T47D (cell line): Measurements from ENCODE around the gene VPS39.

Source experiments
- DNase-seq, 2 experiments: peaks; one replicate each; pipeline versions ENCODE4 v3.0.0 to v3.0.0-alpha.2; 2011 to 2012; ENCODE audit warnings: low read depth in 1 of 2, low spot score in 1 of 2
- JUND ChIP-seq: IDR thresholded peaks from 2 replicates; pipeline ENCODE4 v1.6.1; 2012; ENCODE audit warnings: low read depth
- in situ Hi-C: cut with HindIII; loops from 2 replicates; pipeline ENCODE4 v1.10.0; 2016; ENCODE audit warnings: low sequenced_read_pairs, low pct_unique_long_range_greater_than_20kb

Gene VPS39

DNA sequence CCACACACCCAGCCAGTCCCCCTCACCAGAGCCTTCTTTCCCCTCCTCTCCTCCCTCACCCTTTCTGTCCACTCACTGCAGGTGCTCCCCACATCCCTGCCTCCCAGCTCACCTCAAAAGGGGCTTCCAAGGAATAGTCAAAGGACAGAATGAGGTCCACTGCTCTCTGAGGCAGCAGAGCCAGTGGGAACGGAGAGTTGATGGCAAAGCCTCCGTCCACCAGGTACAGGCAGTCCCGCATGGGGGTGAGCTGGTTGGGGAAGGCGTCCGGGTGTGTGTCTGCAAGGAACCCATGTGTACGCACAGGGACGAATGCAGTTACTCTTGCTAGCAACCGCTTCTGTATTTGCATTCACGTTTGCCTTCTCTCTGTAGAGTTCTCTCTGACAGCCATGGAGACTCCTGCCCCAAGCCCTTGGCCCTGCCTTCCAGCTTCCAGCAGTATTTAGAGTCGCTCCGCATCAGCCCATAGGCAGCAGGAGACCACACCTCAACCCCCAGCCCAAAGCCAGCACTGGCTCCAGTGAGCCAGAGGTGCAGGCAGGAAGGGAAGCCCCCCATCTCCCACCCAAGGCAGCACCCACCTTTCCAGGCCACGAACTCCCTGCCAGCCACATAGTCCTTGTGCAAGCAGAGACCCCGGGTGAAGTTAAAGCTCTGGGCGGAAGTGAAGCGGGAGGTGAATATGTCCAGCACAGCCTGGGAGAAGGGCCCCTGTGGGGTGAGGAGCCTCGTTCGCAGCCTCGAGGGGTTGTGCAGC, 64.1 kb downstream of the VPS39 start:
- in situ Hi-C loops = no loop called here
- DNase-seq = no peak
- TF ChIP-seq JUND = no peak

DNA sequence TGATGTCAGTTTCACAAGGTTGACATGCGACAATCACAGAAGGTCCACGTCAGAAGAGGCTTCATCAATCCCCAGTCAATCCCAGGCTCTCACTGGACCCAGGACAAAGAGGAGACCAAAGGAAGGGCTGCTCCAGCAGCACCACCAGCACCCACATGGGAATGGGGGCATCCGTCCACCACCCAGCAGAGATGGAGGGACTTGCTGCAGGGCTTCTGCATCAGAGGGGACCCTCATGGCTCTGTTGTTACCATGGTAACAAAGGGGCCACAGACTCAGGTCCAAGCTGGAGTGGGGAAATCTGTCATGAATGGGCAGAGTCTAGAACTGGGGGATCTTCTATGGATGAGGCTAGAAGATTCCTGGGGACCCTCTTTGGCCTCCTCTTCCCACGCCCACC, 64.7 kb downstream of the VPS39 start:
- in situ Hi-C loops = no loop called here
- DNase-seq = no peak
- no peak for TF ChIP-seq JUND

DNA sequence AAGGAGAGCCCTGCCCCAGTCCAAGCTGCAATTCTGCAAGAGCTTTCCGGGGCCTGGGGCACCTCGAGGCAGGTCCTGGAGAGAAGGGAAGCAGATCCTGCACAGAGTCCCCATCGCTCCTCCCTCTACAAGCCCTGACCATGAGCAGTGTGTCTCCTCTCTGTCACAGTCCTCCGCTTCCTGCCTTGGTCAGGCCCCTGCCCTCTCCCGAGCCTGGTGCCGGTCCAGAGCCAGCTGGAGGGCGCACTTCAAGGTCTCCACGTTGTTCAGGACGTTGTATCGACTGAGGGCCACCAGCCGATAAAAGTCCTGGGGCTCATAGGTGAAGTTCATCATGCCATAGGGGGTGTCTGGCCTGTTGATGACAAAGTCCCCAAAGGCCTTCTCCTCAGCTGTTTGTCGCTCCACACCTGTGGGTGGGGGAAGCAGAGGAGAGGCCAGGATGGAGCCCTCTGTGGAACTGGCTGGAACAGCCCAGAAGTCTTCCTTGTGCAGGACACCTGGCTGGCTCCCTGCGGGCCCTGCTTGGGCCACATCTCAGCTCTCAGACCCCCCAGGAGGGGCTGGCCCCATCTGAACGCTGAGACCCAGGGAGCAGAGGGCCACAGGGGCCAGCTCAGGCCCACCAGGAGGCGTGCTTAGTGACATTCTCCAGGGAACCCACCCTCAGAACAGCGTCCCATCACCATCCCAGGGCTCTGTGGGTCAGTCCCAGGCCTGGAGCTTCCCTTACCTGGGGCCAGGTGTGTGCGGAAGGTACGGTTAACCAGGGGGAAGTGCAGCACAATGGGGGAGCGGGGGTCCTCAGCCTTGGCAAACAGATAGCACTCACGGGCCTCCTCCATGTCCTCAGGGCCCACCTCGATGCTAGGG, 66.1 kb downstream of the VPS39 start:
- in situ Hi-C loops = no loop called here

DNA sequence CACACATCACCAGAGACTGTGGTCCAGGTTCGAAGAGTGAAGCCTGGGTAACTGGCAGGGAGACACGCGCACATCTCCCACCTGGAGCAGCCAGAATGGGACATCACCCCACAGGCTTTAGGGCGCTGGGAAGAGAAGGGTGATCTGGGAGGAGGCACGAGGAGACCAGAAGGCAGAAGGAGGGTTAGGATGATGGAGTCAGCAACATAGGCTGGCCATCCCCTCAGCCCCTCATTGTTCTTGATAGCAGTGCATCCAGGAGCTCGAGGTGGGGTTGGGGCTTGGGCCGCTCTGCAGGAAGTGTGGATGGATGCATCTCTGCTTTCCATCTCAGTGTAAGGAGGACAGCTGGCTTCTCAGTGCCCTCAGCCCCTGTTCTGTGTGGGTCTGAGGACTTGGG, 66.9 kb downstream of the VPS39 start:
- no peak for DNase-seq
- in situ Hi-C loops = no loop called here
- no peak for TF ChIP-seq JUND

More for the DNA sequence above, 66.1 kb downstream of the VPS39 start:
- no peak for TF ChIP-seq JUND
- DNase-seq = no peak

DNA sequence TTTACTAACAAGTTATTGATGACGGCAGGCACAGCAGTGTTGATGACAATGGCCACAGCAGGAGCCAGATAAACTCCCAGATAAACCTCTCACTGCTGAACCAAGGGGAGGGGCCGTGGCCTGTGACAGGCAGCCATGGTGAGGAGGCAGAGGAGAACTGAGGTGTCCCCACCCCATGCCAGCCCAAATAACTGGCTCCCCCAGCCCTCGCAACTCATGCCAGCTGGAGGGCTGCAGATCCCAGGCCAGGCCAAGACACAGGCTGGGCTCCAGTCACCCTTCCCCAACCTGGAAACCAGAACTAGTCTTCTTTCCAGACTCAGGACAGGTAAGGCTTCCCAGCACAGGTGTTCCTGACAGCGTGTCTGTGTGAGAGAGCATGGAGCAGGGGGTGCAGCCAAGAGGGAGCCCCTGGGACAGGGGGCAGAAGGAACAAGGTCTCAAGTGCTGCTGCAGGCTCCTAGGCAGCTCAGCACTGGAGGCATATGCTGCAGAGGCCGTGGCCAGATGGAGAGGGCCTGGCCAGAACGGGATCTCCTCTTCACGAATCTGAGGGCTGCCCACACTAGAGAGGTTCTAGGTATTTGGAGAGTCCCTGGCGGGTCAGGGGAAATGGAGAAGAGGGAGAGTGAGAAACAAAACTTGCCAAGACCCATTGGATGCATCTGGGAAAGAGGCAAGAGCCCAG, 67.6 kb downstream of the VPS39 start:
- DNase-seq = no peak
- in situ Hi-C loops = no loop called here
- TF ChIP-seq JUND = no peak

DNA sequence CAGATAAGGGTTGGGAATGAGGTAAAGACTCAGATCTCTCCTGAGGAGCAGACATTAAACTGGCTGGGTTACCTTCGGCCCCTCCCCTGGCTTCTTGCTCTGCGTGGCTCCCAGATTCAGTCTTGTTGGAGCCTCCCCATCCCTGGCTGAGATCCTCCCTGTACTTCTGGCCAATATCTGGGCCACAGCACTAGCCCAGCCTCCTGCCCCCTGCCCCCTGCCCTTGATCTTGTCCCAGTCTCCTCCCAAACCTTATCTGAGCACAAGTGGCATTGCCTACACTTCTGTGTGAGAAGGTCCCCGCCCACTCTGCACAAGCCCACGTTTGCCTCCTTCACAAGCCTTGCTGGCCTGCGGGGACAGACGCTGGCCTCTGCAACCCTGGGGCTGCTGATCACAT, 68.5 kb downstream of the VPS39 start:
- in situ Hi-C loops = no loop called here
- DNase-seq = no peak
- no peak for TF ChIP-seq JUND

DNA sequence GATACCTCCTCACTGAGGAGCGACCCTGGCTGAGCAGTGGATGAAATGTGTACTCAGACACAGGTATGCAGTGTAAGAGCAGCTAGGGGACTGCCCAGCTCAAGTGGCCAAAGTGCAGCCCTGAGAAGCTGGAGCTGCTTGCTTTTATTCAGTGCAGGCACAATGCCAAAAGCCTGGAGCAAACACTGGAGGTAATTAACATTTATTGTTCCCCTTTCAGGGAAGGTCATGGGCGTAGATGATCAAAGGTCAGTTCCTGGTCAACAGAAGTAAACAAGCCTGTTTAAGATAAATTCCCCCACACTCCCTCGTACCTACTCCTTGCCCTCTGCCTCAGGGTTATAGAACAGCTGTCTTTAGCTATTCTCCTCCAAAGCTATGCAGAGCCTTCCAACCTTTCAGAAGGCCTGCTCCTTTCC, 69.1 kb downstream of the VPS39 start:
- in situ Hi-C loops = no loop called here
- TF ChIP-seq JUND = no peak
- DNase-seq = peak in 1 of 2 experiments; percentile 47

DNA sequence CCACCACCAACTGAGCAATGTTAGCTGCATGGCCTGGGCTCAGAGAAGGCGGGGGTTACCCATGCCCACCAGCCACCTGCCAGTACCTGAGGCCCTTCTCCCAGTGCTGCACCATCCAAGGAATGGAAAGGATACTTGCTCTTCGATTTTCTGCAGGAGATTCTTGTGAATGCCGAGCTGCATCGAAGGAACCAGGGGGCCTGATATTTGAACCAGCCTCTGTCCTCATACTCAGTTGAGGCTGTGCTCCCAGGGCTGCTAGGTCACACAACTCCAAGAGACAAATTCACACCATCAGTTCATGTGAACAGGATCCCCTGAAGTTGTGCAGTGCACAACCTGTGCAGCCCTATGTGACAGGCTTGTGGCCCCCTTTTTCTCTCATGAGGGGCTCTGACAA, 69.7 kb downstream of the VPS39 start:
- DNase-seq = no peak
- in situ Hi-C loops = no loop called here

DNA sequence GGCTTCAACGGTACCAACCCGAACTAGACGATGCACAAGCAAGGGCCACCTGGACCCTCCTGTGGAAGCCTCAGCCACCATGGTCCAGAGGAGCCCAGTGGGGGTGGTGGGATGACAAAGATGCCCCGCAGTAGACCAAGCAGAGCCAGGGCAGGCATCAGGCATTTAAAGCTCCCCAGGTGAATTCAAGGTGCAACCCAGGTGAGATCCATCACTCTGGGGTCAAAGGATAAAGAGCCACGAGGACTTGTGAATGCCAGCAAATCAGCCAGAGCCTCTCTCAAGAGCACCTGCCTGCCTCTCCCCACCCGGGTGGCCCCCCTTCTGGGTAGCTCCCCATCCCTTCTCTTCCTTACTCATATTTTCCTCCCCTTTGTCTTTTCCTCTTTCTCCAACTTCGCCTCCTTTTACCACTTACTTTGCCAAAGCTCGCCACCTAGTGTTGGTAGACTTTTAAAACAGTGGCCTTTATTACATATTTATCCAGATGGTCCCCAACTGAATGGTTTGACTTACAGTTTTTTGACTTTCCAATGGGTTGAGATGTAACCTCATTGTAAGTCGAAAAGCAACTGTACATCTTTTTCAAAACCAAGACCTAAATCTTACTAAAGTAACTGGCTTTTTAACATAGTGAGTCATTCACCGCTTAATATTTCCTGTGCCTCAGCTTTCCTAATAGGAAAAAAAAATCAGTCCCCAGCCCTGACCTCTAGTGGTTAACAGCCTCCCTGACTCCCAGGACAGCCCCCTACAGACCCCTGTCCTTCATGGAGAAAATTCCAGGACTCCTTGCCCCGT, 70.4 kb downstream of the VPS39 start:
- TF ChIP-seq JUND = no peak
- peak; percentile 46 to 71 for DNase-seq
- in situ Hi-C loops = no loop called here

More for the DNA sequence above, 69.7 kb downstream of the VPS39 start:
- TF ChIP-seq JUND = no peak

DNA sequence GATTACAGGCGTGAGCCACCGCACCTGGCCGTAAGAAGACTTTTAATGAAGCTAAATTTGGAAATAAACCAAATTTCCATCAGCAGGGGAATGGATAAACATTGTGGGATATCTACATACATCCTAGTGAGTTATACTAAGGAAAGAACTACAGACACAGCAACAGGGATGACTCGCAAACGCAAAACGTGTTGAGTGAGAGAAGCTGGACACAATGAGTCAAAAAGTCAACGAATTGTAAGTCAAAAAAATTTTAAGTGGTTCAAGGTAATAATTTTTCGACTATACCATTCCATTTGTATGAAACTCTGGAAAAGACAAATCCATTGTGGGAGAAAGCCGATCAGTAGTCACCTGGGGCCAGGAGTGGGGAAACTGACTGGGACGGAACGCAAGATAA, 71.6 kb downstream of the VPS39 start:
- in situ Hi-C loops = no loop called here

DNA sequence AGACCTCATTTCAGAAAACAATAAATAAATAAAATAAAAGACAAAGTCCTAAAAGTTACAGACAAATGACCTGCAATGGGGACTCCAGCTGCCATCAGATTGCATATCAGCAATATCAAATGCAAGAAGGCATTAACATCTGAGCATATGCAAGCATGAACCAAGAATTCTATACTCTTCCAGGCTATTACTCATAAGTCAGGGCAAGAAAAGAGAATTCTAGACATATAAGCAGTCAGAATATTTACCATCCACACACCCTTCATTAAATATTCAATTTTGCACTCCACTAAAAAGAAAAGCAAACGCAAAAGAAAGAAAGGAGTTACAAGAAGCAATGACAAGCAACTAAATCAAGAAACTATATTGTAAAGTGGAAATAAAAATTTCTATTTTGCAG, 72.8 kb downstream of the VPS39 start:
- TF ChIP-seq JUND = no peak
- in situ Hi-C loops = no loop called here
- DNase-seq = no peak

More for the DNA sequence above, 71.6 kb downstream of the VPS39 start:
- TF ChIP-seq JUND = no peak
- no peak for DNase-seq

DNA sequence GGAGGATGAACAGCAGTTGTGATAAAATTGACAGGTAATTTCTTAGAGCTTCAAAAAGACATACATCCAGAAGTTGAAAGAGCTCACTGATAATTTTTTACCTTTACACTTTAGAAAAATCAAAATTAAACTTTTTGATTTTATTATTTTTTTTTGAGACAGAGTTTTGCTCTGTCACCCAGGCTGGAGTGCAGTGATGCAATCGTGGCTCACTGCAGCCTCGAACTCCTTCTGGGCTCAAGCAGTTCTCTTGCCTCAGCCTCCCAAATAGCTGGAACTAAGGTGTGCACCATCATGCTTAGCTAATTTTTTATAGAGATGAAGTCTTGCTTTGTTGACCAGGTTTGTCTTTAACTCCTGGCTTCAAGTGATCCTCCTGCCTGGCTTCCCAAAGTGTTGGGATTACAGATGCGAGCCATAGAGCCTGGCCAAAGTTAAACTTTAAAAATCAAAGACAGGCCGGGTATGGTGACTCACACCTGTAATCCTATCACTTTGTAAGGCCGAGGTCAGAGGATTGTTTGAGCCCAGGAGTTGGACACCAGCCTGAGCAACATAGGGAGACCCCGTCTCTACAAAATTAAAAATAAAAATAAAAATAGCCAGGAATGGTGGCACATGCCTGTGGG, 73.4 kb downstream of the VPS39 start:
- in situ Hi-C loops = no loop called here
- TF ChIP-seq JUND = no peak
- DNase-seq = no peak
